Stimulated activated CD4-positive, alpha-beta T cell treated with anti-CD3 and anti-CD28 coated beads, Interleukin-2, amount 100 ng/mL, for 24 hours (primary cell): ENCODE measurements around the gene GRIN2A.

ENCODE experiments used
- DNase-seq, 2 donors: peaks; one replicate each; pipeline ENCODE4 v3.0.0-alpha.2; 2020

Gene GRIN2A

GRCh38 chr16:9957002-9957401 is 225.2 kb downstream of the GRIN2A start:
- DNase-seq, result no peak

DNA sequence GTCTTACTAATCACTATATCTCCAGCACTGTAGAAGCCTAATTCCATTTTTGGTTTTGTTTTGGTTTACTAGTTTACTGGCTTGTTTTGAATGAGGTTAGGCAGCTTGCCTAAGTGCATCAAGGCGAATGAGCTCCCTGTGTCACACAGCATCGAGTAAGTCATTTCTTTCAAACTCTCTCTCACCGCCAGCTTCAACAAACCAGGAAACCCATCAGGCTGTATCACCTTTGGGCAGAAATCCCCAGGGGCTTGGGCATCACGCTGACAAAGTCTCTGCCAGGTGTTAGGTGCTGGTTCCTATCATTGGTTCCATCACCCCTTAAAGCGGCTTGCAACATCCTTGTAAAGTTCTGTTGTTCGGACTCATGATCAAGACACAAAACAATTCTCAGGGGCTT is 226.6 kb downstream of the GRIN2A start:
- DNase-seq, result no peak

DNA sequence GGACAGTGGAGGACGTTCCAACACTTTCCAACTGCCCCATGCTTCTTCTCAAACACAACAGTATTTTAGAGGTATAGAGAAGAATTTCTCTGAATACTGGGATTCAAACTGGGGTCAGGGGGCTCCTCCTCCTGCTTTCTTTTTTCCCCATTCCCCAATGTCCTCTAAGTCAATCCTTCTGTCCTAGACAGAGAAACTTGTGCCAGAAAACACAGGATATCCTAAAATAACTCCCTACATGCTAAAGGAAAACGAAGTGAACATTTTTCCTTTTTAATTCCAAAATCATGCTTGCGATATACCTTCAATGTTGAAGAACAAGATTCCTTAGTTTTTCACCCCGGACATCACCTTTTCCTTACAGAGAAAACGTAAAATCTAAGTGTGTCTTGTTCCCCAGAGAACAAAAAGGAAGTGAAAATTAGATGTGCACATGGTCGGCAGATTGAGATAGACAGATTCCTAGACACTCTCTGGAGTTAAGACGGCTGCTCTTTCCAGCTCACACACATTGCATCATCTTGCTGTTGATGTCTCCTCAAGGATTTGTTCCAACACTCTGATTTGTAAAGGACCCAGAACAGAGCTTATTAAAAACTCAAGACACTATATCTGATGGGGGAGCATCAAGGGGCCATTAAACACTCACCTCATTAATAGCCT is 228.2 kb downstream of the GRIN2A start:
- no peak for DNase-seq

GRCh38 chr16:9950658-9951057 is 231.6 kb downstream of the GRIN2A start:
- DNase-seq, result no peak

DNA sequence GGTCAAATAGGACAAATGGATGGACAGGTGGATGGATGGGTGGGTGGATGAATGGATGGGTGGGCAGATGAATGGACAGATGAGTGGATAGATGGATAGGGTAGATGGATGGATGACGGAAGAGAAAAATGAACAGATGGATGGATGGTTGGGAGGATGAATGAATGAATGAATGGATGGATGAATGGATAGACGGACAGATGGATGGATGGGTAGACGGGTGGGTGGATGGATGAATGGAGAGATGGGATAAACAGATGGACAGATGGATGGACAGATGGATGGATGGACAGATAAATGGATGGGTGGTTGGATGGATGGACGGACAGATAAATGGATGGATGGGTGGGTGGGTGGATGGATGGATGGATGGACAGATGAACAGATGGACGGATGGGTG is 232.8 kb downstream of the GRIN2A start:
- DNase-seq, result no peak

DNA sequence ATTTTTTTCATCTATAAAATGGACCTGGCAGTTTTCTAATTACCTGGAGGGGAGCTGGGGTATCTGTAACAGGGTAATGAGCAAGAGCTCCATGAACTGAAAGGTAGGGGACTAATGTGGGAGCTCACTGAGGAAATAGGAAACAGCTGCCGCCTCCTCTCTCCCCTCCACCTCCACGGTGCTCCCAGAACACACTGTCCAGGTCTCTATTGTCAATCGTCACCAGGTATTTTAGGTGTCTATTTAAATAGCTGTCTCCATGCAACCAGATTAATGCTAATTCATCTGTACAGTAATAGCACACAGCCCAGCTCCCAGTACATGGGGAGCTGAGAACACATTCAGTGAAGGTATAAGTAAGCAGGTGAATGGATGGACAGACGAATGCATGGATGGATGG is 233.3 kb downstream of the GRIN2A start:
- no peak for DNase-seq

DNA sequence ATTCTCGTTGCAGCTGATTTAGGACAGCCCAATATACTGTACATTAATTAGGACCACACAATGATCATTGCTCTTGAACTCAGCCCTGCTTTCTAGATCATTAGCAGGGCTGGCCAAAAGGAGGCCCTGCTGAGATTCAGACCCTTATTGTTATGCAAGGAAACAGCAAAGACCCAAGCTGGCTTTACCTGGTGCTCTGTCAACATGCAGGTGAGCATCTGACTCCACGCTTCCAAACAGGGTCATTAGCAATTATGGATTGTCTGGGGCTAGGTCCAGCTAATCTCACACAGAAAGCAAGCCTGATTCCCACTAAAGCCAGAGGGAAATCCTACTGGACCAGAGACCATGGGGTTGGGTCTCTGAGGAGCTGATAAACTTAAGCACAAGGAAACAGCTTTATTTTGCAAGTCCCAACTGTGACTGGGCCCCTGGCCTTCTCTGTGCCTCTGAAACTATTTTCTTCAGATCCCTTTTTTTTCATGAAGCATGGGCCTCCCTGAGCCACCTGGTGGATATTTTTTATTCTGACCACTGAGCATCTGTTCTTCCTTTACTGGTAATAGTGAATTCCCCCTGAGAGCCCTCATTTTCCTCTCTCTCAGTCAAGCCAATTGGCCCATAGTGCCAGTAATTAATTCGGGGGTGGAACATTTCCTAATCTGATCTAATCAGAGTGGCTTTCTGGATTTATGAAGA is 236.1 kb downstream of the GRIN2A start:
- DNase-seq, result no peak

- DNase-seq, result no peak
Measured at GRCh38 chr16:9943121-9943520, 239.1 kb downstream of the GRIN2A start.

- no peak for DNase-seq
Measured at GRCh38 chr16:9941245-9941644, 241.0 kb downstream of the GRIN2A start.

DNA sequence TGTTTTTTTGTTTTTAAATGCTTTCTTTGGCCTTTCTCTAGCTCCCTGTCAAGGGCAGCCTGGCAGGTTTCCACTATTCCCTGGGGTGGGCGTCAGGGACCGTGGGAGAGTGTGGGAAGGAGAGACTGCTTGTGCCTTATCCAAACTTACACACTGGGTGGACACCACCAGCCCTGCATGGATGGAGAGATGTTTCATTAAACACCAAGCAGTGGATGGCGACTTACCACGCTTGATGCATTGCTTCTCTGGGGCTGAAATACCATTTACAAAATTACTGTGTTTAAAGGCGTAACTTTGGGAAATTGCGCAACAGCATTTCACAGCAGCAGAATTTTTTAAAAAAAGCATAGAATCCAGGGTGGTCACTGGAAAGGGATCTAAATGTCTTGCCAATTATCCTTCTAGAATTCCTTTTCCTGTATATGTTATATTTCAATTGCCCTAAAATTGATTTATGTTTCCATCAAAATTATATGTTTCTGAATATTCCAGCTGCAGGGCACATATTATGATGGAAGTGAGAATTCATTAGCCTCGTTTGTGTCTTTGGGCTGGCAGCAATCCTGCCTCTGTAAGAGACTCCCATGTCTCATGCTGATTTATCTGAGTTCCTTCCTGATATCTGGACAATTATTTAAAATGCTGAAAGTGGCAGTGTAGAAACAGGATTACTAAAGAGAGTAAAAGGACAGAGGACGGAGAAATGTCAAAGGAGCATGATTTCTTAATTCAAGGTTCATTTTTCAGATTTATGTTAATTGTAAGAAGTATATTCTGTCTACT is 247.3 kb downstream of the GRIN2A start:
- no peak for DNase-seq

GRCh38 chr16:9932919-9933653 is 249.1 kb downstream of the GRIN2A start:
- no peak for DNase-seq

GRCh38 chr16:9932000-9932399 is 250.2 kb downstream of the GRIN2A start:
- DNase-seq, result no peak

- no peak for DNase-seq
Measured at GRCh38 chr16:9929836-9930235, 252.4 kb downstream of the GRIN2A start.

GRCh38 chr16:9929313-9929712 is 252.9 kb downstream of the GRIN2A start:
- no peak for DNase-seq

DNA sequence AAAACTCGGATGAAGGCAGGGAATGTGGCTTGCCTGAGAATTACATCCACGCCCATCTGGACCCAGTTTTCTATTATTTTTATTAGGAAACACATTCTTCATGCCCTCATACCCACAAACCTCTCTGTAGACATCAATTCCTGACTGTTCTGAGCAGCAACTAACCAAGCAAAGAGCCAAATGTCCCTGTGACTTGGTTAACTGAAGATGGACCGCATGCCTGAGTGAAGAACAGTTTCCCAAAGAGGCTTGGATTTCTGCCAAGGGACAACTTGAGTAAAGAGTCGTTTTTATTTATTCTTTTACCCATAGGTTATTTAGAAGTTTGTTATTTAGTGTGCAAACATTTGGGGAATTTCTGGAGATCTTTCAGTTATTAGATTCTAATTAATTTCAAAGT is 259.8 kb downstream of the GRIN2A start:
- DNase-seq, result no peak

GRCh38 chr16:9921997-9922396 is 260.2 kb downstream of the GRIN2A start:
- DNase-seq, result no peak

GRCh38 chr16:9919460-9919859 is 262.8 kb downstream of the GRIN2A start:
- DNase-seq, result no peak

GRCh38 chr16:9917691-9918090 is 264.5 kb downstream of the GRIN2A start:
- DNase-seq, result no peak

DNA sequence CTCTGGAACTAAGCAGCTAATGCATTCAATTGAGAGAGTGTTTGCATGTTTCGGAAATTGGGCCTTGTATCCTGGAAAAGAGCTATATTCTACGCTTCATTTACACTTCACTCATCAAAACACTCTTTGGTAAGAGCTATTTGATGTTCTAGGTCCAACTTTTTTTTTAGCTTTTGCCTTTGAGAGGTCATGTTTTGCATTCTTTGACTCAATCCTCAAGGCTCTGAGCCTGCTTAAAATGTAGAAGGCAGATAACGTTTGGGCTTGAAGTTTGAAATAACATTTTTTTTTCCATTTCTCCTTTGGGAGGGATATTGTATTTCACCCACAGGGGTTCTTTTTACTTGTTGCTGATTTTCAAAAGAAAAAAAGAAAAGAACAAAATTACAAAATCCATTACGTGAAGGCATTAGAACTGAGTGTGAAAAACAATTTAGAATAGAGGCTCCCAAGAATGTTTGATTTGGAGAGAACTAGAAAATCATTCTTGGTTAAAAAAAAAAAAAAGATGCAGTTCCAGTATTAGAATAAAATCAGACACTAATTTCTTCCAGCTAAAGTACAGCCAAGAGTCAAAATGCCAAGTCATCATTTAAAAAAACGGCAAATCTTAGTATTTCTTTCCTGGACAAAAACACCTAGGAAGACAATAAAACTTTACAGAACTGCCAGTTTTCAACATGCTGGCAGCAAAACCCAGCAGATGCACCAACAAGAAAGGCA is 268.5 kb downstream of the GRIN2A start:
- no peak for DNase-seq

GRCh38 chr16:9911989-9912388 is 270.2 kb downstream of the GRIN2A start:
- DNase-seq, result no peak

DNA sequence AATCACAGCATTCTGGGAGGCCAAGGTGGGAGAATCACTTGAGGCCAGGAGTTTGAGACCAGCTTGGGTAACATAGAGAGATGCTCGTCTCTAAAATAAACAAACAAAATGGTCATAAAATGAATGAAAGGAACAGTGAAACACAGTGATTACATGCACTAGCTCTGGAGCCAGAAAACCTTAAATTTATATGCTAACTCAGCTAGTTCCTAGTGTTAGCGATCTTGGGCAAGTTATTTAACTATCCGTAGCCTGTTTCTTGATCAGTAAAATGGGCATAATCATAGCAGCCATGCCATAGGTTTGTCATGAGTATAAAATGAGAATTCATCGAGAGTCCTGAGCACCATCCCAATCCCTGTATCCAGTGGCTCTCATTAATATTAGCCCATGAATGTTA is 271.0 kb downstream of the GRIN2A start:
- no peak for DNase-seq

- DNase-seq, result no peak
Measured at GRCh38 chr16:9909072-9909825, 273.0 kb downstream of the GRIN2A start.
